GM21515 (cell line): ENCODE measurements around the gene HDC.

Experiments
- ATAC-seq: cut with Tn5 transposase; IDR thresholded peaks from one replicate; pipeline ENCODE4 v1.9.1; 2021; ENCODE audit not compliant: unreplicated experiment

The HDC gene, protein sequence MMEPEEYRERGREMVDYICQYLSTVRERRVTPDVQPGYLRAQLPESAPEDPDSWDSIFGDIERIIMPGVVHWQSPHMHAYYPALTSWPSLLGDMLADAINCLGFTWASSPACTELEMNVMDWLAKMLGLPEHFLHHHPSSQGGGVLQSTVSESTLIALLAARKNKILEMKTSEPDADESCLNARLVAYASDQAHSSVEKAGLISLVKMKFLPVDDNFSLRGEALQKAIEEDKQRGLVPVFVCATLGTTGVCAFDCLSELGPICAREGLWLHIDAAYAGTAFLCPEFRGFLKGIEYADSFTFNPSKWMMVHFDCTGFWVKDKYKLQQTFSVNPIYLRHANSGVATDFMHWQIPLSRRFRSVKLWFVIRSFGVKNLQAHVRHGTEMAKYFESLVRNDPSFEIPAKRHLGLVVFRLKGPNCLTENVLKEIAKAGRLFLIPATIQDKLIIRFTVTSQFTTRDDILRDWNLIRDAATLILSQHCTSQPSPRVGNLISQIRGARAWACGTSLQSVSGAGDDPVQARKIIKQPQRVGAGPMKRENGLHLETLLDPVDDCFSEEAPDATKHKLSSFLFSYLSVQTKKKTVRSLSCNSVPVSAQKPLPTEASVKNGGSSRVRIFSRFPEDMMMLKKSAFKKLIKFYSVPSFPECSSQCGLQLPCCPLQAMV

DNA sequence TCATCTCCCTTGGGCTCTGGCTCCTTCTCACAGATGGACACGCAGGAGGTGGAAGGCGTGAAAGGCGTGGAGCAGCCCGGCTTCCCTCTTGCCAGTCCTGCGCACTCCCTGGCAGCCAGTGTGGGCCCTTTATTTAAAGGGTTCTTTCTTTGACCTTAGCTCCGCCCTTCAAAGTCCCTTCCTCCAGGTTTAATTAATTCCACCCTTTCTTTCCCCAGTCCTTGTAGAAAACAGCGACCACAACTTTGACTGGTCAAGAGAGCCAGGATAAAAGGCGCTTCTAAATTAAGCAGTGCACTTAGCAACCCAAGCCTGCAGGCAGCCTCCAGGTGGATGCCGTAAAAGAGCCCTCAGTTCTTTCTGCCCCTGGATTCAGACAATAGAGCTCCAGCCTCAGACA lies at the start of gene HDC:
HDC (minus strand) TSS at position 107 of the 400 bp plus-strand sequence; CDS start at position 4, 103 bp downstream.
- ATAC-seq, result no peak

DNA sequence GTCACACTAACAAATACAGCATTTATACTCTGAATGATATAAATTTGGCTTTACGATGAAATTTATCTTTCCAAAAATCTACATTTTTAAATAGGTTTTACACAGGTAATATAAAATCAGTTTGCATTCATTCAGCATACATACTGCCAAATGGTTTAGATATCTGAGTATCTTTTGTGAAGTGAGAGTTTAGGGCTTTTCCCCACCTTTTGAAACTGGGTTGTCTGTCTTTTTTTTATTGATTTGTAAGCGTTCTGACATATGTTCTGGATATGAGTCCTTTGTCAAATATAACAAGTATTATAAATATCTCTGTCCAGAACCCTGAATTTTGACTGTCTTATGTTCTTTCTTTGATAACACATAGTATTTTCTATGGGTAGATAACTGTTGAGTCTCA lies 47.1 kb upstream of the HDC start:
- ATAC-seq, result no peak

DNA sequence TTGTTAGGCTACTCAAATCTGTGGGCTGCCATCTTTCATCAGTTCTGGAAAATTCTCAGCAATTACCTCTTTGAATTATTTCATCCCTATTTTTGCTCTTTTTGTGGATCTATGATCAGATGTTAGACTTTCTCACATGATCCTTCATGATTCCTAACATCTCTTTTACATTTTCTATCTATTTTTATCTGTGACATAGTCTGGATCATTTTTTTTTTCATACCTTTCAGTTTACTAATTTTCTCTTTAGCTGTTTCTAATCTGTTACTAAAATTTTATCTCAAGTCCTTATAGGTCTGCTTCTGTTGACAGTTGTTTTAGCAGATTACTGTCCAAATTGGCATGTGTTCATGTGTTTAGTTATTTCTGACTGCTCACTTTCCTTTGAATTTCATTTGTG lies 42.3 kb upstream of the HDC start:
- ATAC-seq, result no peak

DNA sequence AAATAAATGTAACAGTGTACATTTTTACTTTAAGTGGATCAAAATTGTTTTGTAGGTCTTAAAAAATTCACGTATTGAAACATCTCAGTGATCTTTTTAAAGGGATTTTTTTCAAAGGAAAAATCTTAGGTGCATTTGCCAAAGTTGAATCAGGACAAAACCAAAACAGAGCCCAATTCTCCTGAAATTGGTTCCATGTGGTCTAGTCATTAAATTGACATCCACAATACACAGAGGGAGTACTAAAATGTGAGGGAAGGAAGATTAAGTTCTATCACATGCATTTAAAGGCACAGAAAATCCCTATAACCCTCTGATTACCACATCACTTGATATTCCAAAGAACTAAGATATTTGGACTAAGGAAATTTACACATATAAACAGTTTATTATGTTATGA lies 39.3 kb upstream of the HDC start:
- no peak for ATAC-seq

DNA sequence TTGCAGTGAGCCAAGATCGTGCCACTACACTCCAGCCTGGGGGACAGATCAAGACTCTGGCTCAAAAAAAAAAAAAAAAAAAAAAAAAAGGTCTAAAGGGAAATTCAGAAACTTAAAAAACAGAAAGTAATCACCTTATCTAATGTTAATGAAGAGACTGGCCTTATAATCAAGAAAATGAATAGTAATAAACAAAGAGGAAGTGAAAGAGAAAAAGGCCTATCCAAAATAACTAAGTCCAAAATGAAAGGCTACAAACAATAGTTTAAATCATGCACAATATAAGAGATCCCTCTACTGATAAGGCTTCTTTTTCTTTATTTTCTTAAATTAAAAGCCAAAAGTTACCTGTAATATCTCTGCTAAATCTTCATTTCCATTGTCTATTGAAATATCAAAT lies 37.1 kb upstream of the HDC start:
- no peak for ATAC-seq

DNA sequence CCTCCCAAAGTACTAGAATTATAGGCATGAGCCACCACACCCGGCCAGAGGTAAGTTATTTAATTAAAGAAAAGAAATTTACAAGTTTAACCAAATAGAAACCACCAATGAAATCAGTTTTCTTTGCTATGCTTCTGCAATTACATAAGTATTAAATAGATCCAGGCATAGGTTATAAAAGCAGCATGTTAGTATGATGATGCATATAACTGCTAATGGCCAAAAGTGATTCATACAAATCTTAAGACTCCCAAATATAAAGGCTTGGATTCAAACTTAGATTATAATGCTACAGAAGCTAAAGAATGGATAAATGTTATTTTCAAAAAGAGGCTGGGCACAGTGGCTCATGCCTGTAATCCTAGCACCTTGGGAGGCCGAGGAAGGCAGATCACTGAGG lies 32.8 kb upstream of the HDC start:
- ATAC-seq, result no peak

DNA sequence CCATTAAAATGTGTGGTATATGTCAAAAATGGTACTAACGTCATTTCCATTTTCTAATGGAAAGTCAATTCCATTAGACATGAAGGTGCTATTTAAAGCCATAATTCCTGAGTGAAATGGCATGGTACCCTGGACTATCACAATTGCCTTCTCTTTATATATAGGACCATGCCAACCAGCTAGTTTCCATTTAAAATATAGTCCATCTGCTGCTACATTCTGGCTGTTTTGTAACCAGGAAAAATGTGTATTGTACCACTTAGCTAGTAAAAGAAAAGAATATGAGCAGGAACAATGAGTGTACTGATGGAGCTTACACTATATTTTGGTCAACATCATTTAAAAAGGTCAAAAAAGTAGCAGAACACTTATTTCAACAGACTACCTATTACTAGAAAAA lies 30.4 kb upstream of the HDC start:
- ATAC-seq, result no peak

DNA sequence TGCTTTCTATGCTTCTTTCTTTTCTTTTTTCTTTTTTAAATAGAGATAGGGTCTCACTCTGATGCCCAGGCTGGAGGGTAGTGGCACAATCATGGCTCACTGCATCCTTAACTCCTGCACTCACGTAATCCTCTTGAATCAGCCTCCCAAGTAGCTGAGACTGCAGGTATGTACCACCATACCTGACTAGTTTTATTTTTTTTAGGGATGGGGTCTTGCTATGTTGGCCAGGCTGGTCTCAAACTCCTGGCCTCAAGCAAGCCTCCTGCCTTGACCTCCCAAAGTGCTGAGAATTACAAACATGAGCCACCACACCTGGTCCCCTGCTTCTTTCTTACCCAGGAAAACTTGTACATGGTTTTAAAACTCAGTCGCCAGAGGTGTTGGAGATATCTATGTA lies 24.2 kb upstream of the HDC start:
- no peak for ATAC-seq

DNA sequence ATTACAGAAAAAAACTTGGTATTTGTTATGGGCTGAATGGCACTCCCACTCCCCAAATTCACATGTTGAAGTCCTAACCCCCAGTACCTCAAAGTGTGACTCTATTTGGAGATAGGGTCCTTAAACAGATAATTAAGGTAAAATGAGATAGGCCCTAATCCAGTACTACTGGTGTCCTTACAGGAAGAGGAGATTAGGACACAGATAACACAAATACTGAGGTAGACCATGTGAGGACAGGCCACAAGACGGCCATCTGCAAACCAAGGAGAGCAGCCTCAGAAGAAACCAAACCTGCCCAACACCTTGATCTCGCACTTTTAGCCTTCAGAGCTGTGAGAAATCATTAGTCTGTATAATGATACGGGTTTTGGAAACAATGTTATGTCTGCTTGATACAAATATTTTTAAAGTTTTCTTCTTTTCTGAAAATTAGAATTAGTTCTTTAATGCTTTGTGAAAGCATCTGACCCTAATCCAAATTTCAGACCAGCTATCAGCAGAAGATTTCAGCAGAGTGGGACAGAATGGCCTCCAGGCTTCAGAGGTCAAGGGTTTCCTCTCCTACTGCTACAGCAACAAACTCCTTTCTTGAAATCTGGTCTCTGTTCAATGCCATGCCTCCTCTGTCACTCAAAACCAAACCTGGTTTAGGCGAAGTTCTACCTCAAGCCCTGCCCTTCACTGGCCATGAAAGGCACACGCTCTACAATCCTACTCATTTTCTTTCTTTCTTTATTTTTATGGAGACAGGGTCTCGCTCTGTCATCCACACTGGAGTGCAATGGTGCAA lies 22.0 kb upstream of the HDC start:
- ATAC-seq, result no peak

DNA sequence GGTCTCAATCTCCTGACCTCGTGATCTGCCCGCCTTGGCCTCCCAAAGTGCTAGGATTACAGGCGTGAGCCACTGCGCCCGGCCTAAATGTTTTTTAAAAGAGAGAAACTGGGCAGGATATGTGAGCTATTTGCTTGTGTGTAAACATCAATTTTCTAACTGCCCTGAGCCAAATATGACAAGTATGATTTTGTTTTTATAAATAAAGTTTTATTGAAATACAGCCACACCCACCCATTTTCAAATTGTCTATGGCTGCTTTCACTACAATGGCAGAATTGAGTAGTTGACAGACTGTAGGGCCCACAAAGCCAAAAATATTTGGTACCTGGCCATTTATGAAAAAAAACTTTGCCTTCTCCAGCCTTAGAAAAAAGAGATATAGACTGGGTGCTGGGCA lies 15.9 kb upstream of the HDC start:
- ATAC-seq, result no peak

DNA sequence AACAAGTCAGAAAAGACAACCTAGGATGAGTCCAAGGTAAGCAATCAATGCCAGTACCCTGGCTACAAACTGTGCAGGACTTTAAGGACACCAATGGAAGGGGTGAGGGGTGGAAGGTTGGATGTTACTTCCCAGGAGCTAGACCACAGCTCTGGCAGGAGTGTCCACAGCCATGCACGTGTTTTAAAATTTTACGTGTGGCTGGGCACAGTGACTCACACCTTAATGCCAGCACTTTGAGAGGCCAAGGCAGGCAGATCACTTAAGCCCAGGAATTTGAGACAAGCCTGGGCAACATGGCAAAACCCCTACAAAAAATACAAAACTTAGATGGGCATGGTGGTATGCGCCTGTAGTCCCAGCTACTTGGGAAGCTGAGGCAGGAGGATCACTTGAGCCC lies 14.7 kb upstream of the HDC start:
- no peak for ATAC-seq

DNA sequence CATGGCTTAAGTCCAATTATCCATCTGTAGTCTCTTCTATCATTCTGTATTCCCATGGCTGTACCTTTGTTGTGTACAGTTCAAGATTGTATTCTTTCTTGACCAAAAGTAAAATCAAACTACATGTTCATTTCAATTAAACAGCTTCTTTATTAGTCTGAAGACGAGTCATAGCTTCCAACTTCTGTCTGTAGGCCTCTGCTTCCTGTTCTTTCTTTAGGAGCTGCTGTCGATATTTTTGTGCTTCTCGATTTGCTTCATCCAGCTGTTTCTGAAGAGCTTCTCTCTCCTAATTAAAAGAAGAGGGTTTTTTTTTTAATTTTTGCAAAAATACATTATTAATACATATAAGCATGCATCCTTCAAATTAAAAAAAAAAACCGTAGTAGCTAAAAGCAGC lies 13.0 kb upstream of the HDC start:
- no peak for ATAC-seq

DNA sequence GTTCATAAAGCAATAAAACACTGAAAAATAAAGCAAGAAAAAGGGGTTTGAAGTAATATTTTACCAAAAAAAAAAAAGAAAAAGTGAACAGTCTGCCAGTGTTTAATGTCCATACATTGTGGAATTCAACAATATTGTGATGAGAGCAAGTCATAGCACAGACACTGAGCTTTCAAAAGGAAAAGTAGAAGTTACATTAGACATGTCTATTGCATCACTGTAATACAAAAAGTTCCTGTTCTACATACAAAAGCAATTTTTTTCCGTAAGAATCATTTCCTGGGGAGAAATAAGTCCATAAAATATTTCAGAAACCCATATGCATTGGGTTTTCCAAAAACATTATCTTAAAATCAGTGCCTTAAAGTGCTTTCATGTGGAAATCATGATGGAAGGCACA lies 11.8 kb upstream of the HDC start:
- ATAC-seq, result no peak

DNA sequence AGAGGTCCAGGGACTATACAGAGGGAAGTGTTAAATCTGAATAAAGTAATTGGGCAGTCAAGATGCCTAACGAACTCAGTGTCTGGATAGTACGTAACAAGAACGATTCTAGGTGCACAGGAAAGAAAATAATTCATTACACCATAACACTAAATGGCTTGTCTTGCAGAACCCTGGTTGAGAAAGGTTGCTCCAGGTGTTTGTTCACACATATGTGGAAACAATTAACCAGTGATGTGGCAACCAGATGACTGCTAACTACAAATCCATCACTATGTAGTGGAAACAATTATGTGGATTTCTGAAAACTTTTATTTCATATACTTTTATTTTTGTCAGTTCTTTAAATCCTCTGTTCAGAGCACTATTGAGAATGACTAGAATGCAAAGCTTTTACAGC lies 10.4 kb upstream of the HDC start:
- ATAC-seq, result no peak

DNA sequence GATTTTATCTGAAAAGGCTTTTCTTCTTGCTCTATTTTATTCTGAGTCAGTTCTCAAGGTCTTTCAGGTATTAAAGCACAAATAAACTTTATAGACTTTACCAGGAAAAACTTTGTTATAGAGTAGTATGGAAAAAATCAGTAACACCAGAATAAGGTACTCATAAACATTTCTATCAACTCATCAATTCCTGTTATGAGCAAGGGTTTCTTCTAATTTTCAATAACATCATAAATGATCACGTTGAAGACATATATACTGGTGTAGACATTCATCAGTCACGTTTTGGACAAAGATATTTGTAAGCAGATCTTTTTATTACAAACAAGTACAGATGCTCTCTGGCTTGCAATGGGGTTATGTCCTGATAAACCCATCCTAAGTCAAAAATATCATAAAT lies 9.6 kb upstream of the HDC start:
- no peak for ATAC-seq

DNA sequence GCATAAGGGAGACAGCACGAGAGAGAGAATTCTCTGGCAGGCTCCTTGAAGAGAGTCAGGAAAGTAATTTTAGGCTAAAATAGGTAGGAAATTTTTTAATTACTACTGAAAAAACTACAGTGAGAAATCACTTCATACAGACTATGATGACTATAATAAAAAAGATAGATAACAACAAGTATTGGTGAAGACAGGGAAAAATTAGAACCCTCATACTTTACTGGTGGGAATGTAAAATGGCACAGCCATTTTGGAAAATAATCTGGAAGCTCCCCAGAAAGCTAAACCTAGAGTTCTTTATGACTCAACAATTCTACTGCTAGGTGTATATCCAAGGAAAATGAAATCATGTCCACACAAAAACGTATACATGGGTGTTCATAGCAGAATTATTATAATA lies 2.1 kb upstream of the HDC start:
- ATAC-seq, result no peak

DNA sequence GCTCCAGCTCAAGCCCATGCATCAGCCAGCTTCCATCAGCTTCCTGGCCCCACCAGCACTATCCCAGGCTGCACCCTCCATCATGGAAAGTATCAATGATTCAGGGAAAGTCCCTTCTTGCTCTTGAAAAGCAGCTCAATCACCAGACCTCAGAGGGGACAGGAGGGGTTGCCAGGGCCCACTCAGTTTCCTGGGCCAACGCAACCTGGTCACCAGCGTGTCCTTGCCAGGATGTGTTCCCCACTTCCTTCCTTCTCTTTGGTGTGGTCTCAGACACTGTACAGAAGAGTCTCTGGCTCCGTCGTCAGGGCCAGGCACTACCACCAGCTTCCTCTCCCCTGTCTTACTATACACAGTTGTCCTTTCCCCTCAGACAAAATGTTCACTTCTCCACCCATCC lies 3.0 kb downstream of the HDC start:
- ATAC-seq, result no peak

DNA sequence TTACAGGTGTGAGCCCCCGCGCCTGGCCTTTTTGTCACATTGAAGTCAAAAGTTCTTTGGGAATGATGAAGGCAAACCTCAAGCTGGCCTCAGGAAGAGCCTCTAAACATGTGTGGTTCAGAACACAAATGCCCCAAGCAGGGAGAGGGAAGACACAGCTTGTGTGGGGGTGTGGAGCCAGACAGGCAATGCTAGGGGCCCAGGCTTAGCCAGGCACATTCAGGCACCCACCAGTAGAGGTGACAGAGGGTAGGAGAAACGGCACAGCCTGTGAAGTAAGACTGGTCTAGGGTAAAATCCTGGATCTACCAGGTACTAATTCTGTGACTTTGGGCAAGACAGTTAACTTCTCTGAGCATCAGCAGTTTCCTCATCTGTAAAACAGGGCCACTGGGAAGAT lies 3.5 kb downstream of the HDC start:
- ATAC-seq, result no peak

DNA sequence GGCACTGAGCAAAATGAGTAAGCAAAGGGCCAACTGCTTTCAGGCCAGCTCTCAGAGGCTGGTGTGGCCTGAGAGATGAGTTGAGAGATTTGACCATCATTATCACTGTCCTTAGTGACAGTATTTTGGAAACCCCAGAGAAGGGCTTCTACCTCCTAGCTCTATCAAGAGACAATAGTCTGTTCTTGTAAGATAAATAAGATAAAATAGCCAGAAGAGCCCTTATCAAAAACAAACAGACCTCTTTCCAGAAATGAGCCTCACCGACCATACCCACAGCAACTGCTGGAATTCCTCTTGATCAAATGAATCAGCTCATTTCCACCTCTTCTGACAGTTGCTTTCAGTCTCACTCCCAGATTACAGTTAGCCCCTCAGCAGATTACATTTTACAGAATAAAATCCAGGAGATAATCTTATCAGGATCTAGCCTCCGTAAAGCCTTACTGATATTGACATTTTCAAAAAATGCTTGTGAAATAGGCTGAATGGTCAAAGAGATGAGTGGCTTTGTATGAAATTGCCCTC lies 4.5 kb downstream of the HDC start:
- ATAC-seq, result peak; percentile 43

DNA sequence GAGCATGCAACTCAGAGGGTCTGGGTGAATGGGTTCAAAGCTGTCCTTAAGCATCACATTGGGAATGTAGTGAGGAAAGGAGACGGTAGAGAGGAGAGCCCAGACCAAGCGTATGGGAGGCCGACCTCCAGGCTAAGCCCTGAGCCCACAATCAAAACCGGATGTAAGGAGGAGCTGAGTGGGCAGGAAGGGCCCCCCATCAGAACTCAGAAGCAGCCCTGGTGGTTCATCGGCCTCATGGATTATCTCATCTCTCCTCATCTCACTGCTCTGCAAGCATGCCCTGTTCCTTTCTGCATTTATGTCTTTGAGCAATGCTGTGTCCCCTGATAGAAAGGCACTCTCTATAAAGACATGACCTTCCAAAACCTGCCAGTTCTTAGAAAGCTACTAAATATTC lies 6.2 kb downstream of the HDC start:
- ATAC-seq, result no peak

DNA sequence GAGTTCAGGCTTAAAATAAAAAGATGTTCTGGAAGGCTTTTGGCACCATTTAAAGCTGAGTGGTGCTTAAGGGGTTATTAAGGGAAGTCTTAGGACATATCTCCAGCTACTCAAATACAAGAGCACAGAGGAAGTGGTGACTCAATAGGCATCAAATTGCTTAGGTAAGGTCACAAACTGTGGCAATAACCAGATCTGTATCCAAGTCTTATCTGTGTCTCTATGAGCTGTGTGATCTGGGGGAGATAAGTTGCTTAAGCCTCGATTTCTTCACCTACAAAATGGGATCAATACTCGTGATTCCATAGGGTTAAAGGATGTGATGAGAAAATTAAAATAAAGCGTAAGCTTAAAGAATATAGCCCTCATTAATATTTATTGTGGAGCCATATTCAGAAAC lies 7.6 kb downstream of the HDC start:
- ATAC-seq, result no peak

DNA sequence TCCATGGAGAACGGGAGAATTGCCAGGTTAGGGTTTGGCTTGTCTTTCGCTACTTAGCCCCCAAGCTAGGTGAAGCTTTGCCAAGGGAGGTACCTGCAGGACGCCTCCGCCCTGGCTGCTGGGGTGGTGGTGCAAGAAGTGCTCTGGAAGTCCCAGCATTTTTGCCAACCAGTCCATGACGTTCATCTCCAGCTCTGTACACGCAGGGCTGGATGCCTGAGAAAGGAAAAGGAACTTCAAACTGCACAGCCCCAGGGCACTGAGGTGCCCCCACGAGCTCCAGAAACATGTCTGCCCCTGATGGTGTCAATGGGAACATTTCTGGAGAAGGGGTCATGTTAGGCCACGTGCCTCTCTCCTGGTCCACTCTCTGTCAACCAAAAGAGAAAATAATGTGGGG lies 8.2 kb downstream of the HDC start:
- ATAC-seq, result no peak
